D721Med (cell line): ENCODE data around the gene ADGRF5.

Source experiments
- DNase-seq: peaks from one replicate; pipeline ENCODE4 v3.0.0; 2011; ENCODE audit warnings: low spot score; ENCODE audit not compliant: insufficient read length
- FAIRE-seq: peaks from 2 replicates; lab custom pipeline; 2011; peaks lifted over from hg19 to GRCh38; lab: Jason Lieb, UNC
- TF ChIP-seq, protein P1 (sequence below): IDR thresholded peaks from 2 replicates; pipeline ENCODE4 v1.5.1; 2012; ENCODE audit warnings: mild to moderate bottlenecking, control low read depth; ENCODE audit not compliant: insufficient read depth; ENCODE audit errors: missing control alignments

Gene ADGRF5

DNA sequence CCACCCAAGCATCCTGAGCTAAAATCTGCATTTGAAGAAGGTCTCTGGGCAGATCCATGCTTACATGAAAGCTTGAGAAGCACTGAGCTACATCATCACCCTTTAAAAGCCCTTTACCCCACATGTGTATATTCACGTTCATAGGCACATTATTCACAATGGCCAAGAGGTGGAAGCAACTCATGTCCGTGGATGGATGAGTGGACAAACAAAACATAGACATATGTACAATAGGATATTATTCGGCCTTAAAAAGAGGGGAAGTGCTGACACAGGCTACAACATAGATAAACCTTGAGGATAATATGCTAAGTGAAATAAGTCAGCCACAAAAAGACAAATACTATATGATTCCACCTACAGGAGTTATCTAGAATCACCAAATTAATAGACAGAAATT, 17.6 kb downstream of the ADGRF5 start:
- FAIRE-seq (no peak), DNase-seq (no peak)
- TF ChIP-seq, protein P1, sequence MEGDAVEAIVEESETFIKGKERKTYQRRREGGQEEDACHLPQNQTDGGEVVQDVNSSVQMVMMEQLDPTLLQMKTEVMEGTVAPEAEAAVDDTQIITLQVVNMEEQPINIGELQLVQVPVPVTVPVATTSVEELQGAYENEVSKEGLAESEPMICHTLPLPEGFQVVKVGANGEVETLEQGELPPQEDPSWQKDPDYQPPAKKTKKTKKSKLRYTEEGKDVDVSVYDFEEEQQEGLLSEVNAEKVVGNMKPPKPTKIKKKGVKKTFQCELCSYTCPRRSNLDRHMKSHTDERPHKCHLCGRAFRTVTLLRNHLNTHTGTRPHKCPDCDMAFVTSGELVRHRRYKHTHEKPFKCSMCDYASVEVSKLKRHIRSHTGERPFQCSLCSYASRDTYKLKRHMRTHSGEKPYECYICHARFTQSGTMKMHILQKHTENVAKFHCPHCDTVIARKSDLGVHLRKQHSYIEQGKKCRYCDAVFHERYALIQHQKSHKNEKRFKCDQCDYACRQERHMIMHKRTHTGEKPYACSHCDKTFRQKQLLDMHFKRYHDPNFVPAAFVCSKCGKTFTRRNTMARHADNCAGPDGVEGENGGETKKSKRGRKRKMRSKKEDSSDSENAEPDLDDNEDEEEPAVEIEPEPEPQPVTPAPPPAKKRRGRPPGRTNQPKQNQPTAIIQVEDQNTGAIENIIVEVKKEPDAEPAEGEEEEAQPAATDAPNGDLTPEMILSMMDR: no peak

DNA sequence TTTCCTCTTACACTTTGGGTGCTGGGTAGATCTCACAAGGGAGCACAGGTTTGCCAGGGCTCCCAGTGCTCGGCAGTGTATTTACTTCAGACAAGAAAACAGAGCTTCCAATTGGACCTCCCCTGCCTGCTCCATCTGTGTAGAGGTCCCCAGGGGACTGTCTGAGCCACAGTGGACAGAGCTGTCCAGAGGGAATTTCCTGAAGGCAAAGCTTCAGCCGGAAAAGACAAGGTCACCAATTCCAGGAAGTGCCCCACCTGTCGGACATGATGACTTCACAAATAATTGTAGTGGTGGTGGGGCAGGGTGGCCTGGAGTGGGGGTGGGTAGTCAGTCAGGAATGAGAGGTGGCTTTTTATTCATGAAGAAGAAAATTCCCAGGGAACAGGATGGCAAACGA, 18.6 kb downstream of the ADGRF5 start:
- no peak for DNase-seq
- TF ChIP-seq, protein P1: no peak
- no peak for FAIRE-seq

DNA sequence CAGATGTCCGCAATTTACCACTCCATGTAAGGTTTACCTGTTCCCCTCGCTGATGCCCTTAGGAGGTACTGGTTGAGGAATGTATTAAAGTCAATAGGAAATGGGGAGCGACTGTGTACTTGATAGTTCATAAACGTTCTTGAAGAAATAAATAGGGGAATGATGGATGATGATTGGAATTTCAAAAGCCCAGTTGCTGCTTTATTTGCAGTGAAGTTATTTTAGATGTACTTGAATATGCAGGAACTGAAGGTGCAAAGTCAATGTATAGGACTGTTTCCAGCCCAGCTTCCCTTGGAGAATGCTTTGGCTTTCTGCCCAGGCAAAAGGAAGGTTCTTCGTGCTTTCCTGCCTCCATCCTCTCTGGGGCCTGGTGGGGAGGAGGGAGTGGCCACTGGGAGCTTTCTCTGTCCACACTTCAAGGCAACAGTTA, 19.8 kb downstream of the ADGRF5 start:
- TF ChIP-seq, protein P1: no peak
- no peak for DNase-seq
- no peak for FAIRE-seq

DNA sequence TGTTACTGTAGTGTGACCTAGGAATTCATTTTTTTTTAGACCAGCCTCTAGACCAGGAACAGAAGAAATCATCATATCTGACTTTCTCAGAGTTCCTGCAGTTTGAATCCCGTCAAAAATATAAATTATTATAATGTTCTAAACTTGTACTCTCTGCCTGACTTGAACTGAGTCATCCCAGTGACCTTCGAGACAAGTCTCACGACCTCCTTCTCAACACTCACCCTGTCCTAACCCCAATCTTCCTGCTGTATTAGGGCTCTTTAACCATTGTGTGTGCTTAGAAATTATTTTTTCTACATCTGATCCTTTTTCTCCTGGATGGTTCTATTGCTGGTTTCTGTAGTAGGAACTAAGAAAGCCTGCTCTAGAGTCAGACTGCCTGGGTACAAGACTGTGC, 21.5 kb downstream of the ADGRF5 start:
- DNase-seq: no peak
- TF ChIP-seq, protein P1: no peak
- no peak for FAIRE-seq

DNA sequence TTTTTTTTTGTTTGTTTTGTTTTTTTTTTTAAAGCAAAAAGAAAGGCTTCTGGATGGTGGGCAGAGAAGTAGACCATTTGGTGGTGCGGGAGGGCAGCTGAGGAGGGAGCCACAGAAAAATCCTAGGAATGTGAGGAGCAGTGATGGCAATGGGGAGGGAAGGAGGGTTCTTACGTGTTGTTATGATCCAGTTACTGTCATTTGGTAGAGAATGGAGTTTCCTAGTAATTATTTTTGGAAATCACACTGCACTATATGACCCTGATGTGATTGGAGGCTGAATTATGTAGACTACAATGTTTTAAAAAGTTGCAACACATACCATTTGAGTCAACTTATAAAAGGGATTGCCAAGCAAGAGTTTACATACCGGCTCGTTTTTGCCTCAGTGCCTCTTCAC, 22.1 kb downstream of the ADGRF5 start:
- FAIRE-seq (no peak), DNase-seq (no peak)
- TF ChIP-seq, protein P1: no peak

DNA sequence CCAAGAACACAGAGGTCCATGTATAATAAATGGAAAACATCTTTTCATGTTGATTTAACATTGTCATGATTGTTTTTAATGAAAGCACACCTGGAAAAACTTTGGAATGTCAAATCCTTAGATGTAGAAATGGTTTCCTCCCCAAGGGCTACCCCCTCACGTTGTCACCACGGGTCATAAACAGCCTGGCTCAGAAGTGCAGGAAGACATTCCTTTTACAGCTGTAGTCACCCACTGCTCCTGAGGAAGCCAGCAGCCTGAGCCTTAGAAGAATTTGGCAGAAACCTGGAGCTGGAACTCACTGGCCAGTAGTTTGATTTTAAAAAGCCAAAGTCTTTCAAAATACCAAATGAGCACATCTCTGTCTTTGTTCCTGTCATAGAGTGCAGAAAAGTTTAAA, 23.7 kb downstream of the ADGRF5 start:
- no peak for FAIRE-seq
- TF ChIP-seq, protein P1: no peak
- no peak for DNase-seq

DNA sequence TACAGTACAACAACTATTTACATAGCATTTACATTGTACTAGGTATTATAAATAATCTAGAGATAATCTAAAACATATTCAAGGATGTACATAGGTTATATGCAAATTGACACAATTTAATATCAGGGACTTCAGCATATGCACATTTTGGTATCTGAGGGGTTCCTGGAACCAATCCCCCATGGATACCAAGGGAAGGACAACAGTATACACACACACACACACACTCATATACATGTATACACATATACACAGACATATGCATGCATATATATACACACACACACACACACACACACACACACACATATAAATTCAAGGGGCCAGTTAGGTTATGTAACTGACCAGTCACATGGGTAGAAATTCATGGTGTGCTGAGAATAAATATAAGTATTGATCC, 24.9 kb downstream of the ADGRF5 start:
- TF ChIP-seq, protein P1: no peak
- FAIRE-seq (no peak), DNase-seq (no peak)
